Nasal cavity respiratory epithelium epithelial cell of viscerocranial mucosa (primary cell): Measurements from ENCODE around the gene MEIKIN. TPM values are rescaled to one million over a fixed set of nuclear protein-coding genes. Genes with fewer than 3 reads are reported as not detected.

ENCODE experiments used
- total RNA-seq: library from RNA; depleted of rRNA; stranded (reverse); fragments of >200 nt; gene quantifications from 2 replicates; pipeline ENCODE4 v1.2.3, GENCODE V29; 2014

MEIKIN gene
- total RNA-seq = not detected in 2 replicates

GRCh38 chr5:131945551-131946168 lies at the start of gene MEIKIN:
TSS of gene MEIKIN (minus strand) at chr5:131945663. CDS start at chr5:131945505, 158 bp downstream.

GRCh38 chr5:131796793-131797693 lies 148.4 kb downstream of the MEIKIN start, which contains the start of gene FNIP1:
TSS of gene FNIP1 (minus strand) at chr5:131797017. CDS start at chr5:131796921, 96 bp downstream.

Other genes starting within 250 kb of the MEIKIN start
- gene FNIP1, start 148.6 kb downstream of the MEIKIN start, total RNA-seq = 48.9 and 63.6 TPM in 2 replicates
- gene ACSL6, start 66.0 kb upstream of the MEIKIN start, total RNA-seq = under 0.01 and 0.14 TPM in 2 replicates
- not detected in 2 replicates for gene IL3, start 115.0 kb upstream of the MEIKIN start, total RNA-seq
- 0.50 TPM in 1 of 2 replicates, not detected in the other for gene CSF2, start 128.1 kb upstream of the MEIKIN start, total RNA-seq